UCSD-AML1 (cell line): ENCODE results near the gene ZNF222.

ENCODE experiments used
- DNase-seq: peaks from one replicate; lab custom pipeline; 2025; ENCODE audit not compliant: unreplicated experiment; lab: John Stamatoyannopoulos, UW

ZNF222 gene

GRCh38 chr19:44025217-44025936, at the start of gene ZNF222:
Gene ZNF222, plus strand, starts transcription at chr19:44025379. Its CDS starts 58 bp downstream, at chr19:44025437.
- peak; percentile 85 for DNase-seq

DNA sequence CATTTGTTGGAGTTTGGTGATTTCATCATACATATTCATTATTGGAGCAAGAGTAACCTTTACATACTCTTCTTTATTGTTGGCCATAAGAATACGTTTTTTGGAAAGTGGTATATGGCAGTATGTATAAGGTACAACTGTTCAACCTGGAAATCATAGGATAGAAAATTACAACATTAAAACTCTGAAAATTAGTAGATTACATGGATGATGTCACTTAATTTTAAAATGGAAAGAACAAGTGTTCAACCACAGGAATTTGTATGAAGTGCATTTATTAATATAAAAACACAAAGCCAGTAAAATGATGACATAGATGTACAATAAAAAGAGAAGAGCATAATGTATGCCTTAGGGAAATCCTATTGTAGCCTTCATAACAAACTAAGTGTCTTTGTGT, 48.4 kb upstream of the ZNF222 start:
- DNase-seq, result no peak

DNA sequence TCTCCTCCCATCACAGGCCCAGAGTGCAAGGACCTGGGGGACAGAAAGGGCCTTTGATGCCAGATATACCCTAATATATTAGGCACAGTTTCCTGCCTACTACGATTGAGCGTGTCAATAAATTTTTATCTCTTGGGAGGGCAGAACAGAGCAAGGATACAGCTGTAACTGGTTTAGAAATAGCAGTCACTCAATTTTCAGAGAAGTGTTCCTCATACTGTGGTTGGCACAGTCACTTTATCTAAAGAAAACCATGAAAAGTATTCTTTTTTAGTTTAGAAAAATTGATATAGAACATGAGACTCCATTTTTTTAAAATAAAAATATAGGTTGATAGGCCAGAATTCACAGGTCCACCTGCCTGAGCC, 41.7 kb upstream of the ZNF222 start:
- DNase-seq, result no peak

- DNase-seq, result peak; percentile 91
Observed at GRCh38 chr19:43983912-43984686, 41.1 kb upstream of the ZNF222 start, which contains the start of gene ZNF155. Gene ZNF155, plus strand, starts transcription at chr19:43984188. Its CDS starts 4,356 bp downstream, at chr19:43988544.

DNA sequence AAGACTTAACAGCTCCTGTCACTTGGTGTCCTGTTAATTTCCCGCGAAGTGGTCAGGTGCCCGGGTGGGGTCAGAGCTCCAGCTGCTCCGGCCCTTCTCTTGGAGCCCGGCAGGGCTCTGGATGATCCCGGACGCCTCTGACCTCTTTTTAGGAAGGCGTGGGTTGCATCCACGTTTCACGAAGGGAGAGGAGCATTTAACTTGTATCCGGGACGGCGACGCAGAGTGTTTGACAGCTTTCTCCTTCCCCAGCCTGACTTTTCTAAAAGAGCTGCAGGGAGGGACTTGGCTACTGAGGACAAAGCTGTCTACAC, 40.5 kb upstream of the ZNF222 start:
- peak; percentile 37 for DNase-seq

DNA sequence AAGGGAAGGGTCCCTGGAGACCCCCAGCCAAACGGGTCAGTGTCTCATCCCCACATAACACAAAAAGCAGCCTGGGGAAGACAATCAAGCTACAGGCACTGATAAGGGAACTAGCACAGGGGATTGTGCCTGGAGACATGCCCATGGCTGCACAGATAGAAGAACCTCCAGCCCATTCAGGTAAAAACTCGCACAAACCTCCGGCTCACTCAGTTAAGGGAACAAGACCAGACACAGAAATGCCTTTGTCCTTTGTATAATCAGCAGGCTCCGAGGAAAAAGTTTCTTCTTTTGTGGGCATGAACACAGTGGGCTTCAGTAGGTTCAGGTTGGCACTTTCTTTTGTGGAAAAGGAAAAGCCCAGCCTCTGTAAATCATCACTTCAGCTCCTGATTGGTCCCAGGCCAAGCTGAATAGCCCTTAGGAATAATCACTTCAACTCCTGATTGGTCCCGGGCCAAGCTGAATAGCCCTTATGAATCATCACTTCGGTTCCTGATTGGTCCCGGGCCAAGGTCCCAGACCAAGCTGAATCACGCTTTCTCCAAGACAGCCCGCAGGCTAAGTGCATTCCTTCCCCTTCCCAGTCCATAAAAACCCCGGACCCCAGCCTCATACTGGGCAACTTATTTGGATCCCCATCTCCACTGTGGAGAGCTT, 27.4 kb upstream of the ZNF222 start:
- DNase-seq, result no peak

DNA sequence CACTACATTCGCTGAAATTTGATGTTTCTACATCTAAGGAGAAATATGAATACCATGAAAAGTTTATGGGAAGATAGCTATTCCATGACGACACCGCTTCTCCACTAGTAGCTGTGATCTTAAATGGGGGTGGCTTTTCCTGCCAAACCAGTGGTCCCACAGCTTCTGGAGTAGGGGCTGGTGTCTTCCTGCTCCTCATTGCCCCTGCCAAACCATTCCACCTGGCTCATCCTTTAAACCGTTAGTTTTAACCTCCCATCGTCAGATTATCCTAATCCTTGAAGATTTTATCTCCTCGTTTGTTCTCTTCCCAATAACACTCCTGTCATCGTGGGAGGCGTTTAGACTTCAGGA, 23.0 kb upstream of the ZNF222 start:
- DNase-seq, result no peak

- DNase-seq, result peak; percentile 88
Observed at GRCh38 chr19:44002566-44003460, 22.4 kb upstream of the ZNF222 start, which contains the start of gene ZNF230. Gene ZNF230, plus strand, starts transcription at chr19:44002957. Its CDS starts 4,122 bp downstream, at chr19:44007079.

DNA sequence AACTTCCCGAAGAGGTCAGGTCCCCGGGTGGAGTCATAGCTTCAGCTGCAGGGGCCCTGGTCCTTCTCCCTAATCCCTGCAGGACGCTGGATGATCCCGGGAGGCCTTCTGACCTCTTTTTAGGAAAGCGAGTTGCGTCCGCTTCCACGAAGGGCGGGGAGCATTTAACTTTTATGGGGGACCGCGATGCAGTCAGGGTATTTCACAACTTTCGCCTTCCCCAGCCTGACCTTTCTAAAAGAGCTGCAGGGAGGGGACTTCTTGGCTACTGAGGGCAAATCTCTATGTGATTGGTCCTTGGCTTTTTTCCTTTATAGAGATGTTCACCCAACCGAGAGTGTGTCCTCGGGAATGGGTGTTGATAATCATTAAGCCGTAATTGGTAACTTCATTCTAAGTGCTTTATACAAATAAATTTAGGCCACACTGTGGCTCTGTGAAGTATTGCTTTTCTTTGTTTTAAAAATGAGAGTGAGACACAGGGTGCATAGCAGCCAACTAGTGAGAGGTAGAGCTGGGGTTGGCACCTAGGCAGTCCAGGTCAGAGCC, 21.6 kb upstream of the ZNF222 start:
- DNase-seq, result peak; percentile 21

- no peak for DNase-seq
Observed at GRCh38 chr19:44005973-44006372, 19.2 kb upstream of the ZNF222 start.

DNA sequence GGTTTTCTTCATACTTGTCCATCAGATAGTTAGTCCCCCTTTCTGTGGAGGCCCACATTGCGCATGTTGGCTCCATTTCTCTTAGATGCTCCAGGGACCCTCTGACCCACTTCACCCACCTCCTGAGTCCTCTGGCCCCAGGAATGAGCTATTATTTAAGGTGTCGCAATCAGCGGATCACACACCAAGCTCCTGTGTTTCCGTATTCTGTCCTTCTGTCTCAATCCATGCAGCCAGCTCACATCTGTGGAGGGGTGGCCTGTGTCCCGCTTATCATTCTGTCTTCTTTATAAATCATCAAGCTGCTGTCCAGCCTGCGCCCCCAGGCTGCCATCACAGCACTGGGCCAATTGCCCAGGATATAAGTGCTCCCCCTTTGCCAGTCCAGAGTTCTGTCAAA, 17.7 kb upstream of the ZNF222 start:
- DNase-seq, result no peak

GRCh38 chr19:44010468-44010867, 14.7 kb upstream of the ZNF222 start:
- DNase-seq, result no peak

GRCh38 chr19:44019498-44019897, 5.7 kb upstream of the ZNF222 start:
- DNase-seq, result no peak

DNA sequence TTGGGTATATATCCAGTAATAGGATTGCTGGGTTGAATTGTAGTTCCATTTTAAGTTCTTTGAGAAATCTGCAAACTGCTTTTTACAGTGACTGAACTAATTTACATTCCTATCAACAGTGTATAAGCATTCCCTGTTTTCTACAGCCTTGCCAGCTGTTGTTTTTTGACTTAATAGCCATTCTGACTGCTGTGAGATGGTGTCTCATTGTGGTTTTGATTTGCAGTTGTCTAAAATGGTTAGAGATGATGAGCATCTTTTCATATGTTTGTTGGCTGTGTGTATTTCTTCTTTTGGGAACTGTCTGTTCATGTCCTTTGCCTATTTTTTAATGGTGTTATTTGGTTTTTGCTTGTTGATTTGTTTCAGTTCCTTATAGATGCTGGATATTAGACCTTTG, 4.0 kb upstream of the ZNF222 start:
- DNase-seq, result no peak

DNA sequence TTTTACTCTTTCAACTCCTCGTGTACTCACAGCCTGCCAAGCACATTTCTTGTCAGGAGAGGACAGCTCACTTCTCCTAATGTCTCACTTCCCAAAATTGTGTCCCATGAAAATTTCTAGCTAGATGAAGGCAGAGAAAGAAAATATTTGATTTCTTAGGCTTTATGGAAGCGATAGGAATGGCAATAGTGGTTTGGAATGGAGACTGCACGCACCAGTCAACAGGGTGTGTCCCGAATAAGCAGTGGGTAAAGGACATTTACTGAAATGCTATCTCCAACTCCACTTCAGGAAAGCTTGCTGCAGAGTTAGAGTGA, 321 bp upstream of the ZNF222 start:
- no peak for DNase-seq

DNA sequence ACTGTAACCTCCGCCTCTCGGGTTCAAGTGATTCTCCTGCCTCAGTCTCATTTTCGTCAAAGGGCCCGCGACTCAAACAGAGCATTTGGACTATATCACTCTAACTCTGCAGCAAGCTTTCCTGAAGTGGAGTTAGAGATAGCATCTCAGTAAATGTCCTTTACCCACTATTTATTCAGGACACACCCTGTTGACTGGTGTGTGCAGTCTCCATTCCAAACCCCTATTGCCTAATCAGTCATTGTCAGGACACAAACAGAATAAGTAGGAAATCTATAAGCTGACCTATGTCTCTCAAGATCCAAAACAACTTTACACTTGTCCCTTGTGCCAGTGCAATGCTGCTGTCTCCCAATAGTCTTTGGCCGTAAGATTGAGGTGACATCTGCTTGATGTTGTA, 1.4 kb downstream of the ZNF222 start:
- DNase-seq, result no peak

GRCh38 chr19:44032001-44032610, 6.9 kb downstream of the ZNF222 start:
- DNase-seq, result no peak

GRCh38 chr19:44042147-44042546, 17.0 kb downstream of the ZNF222 start:
- DNase-seq, result no peak

DNA sequence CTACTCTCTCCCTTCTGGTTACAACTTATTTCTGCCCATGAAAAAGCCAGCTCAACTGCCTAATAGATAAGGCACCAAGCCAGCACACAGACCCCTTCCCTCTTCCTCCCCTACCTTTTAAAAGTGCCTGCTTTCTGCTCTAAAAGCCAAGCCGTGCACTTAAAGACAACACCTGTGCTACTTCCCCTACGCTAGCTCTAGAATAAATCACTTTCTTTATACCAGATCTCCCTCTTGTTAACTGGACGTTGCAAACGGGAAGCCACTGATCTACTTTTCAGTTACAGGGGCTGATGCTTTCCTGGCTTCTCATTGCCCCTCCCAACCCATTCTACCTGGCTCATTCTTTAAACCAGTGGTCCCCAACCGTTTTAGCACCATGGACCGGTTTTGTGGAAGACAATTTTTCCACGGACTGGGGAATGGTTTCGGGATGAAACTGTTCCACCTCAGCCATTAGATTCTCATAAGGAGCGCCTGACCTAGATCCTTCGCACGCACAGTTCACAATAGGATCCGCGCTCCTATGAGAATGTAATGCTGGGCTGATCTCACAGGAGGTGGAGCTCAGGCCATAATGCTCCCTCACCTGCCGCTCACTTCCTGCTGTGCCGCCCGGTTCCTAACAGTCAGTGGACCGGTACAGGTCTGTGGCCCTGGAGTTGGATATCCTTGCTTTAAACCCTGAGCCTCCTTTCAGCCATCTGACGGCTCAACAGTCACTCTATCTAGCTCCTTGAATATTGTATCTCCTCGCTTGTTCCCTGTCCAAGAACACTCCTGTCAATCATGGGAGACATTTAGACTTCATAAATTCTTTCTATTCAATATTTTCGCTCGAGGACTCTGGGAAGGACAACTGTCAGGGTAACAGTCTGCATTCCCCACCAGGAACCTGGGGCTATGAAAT, 25.8 kb downstream of the ZNF222 start:
- no peak for DNase-seq
